Measurements from ENCODE around the gene RMDN3.
A peak's percentile ranks its signal among the peaks of the same experiment; 100 is the strongest.

Gene RMDN3

DNA sequence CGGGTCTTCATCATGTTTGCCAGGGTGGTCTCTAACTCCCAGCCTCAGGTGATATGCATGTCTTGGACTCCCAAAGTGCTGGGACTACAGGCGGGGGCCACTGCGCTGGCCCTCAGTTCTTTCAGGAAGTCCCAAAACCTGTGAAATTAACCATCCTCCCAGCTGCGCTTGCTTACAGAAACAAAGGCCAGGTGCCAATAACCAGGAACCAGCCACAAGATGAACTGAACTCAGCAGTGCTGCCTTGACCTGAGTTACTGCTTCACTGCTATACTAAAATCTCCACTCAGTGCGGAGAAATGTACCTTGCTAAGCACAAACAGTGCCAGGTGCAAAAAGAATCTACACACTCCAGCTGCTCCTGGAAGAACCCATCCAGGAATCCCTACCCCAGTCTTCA, 4.9 kb upstream of the RMDN3 start:
- DNase-seq (ENCODE audit: low spot score): no peak
- no peak for ATAC-seq (ENCODE audit: low read depth)
- Histone ChIP-seq H3K4me3 (ENCODE audit: severe bottlenecking) (no peak overlapping the region), H3K9me3 (ENCODE audit: severe bottlenecking) (no peaks in the 10 kb centered on the region), H3K4me1 (ENCODE audit: insufficient read depth, poor library complexity, severe bottlenecking) (peaks cover 21% of the 10 kb centered on the region), H3K36me3 (ENCODE audit: low read depth) (no peaks in the 10 kb centered on the region), H3K27me3 (ENCODE audit: insufficient read depth, poor library complexity, severe bottlenecking) (no peaks in the 10 kb centered on the region), H3K27ac (ENCODE audit: poor library complexity, severe bottlenecking) (no peak overlapping the region)
- TF ChIP-seq, protein P1, sequence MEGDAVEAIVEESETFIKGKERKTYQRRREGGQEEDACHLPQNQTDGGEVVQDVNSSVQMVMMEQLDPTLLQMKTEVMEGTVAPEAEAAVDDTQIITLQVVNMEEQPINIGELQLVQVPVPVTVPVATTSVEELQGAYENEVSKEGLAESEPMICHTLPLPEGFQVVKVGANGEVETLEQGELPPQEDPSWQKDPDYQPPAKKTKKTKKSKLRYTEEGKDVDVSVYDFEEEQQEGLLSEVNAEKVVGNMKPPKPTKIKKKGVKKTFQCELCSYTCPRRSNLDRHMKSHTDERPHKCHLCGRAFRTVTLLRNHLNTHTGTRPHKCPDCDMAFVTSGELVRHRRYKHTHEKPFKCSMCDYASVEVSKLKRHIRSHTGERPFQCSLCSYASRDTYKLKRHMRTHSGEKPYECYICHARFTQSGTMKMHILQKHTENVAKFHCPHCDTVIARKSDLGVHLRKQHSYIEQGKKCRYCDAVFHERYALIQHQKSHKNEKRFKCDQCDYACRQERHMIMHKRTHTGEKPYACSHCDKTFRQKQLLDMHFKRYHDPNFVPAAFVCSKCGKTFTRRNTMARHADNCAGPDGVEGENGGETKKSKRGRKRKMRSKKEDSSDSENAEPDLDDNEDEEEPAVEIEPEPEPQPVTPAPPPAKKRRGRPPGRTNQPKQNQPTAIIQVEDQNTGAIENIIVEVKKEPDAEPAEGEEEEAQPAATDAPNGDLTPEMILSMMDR (IDR thresholded peaks at IDR 0.05; ENCODE audit: poor library complexity, severe bottlenecking): no peak

DNA sequence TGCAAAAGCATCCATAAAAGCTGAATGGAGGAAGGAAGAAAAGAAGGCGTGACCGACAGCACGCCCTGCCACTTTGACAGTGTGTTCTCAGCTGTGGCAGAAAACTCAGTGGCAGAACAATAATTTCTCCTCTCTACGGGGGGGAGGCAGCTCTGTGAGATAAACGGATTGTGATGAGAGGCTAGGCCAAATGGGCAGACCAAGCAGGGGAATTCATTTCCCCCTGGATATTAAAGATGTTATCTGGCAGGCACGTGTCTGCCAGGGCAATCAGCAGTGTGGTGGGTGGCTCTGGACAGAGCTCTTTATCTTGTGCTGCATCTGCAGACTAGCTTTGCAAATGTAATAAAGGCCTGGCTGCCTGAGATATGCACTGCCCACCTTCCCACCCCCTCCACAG, 1.9 kb upstream of the RMDN3 start:
- H3K4me1 ChIP-seq (ENCODE audit: insufficient read depth, poor library complexity, severe bottlenecking): peaks cover 5% of the 10 kb centered on the region
- H3K4me3 ChIP-seq (ENCODE audit: severe bottlenecking): no peak overlapping the region
- no peak overlapping the region for H3K27ac ChIP-seq (ENCODE audit: poor library complexity, severe bottlenecking)
- peaks cover 13% of the 10 kb centered on the region for H3K36me3 ChIP-seq (ENCODE audit: low read depth)
- H3K27me3 ChIP-seq (ENCODE audit: insufficient read depth, poor library complexity, severe bottlenecking): no peaks in the 10 kb centered on the region
- H3K9me3 ChIP-seq (ENCODE audit: severe bottlenecking): no peaks in the 10 kb centered on the region
- TF ChIP-seq, protein P1 (IDR thresholded peaks at IDR 0.05; ENCODE audit: poor library complexity, severe bottlenecking): no peak
- DNase-seq (ENCODE audit: low spot score): no peak
- no peak for ATAC-seq (ENCODE audit: low read depth)

DNA sequence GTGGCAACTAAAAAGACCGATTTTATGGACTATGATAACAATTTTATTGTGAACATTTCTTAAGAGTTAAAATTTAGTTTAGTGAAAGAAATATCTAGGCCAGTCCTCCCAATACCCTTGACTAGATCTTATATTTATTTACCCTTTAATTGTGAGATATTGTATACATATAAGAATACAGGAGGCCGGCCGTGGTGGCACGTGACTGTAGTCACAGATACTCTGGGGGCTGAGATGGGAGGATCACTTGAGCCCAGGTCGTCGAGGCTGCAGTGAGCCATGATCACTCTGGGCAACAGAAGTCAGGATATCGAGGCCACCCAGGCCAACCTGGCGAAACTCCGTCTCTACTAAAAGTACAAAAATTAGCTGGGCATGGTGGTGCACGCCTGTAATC, 756 bp upstream of the RMDN3 start:
- peaks cover 5% of the 10 kb centered on the region for H3K4me1 ChIP-seq (ENCODE audit: insufficient read depth, poor library complexity, severe bottlenecking)
- H3K27me3 ChIP-seq (ENCODE audit: insufficient read depth, poor library complexity, severe bottlenecking): no peaks in the 10 kb centered on the region
- H3K4me3 ChIP-seq (ENCODE audit: severe bottlenecking): peak overlapping the region; percentile 69
- peaks cover 24% of the 10 kb centered on the region for H3K36me3 ChIP-seq (ENCODE audit: low read depth)
- TF ChIP-seq, protein P1 (IDR thresholded peaks at IDR 0.05; ENCODE audit: poor library complexity, severe bottlenecking): no peak
- DNase-seq (ENCODE audit: low spot score) (no peak), ATAC-seq (ENCODE audit: low read depth) (no peak)
- peak overlapping the region; percentile 53 for H3K27ac ChIP-seq (ENCODE audit: poor library complexity, severe bottlenecking)
- no peaks in the 10 kb centered on the region for H3K9me3 ChIP-seq (ENCODE audit: severe bottlenecking)

DNA sequence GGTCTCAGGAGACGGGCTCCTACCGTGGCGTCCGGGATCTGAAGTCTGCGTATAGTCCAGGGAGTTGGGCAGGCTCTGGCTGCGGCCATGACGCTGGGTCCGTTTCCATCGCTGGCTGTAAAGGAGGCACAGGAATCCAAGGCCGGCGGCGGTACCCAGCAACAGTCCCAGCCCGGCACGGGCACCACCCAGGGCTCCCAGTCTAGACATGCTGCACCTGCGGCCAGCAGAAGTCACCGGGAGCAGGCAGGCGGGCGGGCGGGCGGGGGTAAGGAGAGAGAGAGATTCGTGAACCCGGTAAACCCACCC, 526 bp downstream of the RMDN3 start:
- DNase-seq (ENCODE audit: low spot score) (no peak), ATAC-seq (ENCODE audit: low read depth) (peak; percentile 43)
- Histone ChIP-seq H3K27ac (ENCODE audit: poor library complexity, severe bottlenecking) (peak overlapping the region; percentile 53), H3K4me1 (ENCODE audit: insufficient read depth, poor library complexity, severe bottlenecking) (peaks cover 5% of the 10 kb centered on the region), H3K4me3 (ENCODE audit: severe bottlenecking) (peak overlapping the region; percentile 69), H3K9me3 (ENCODE audit: severe bottlenecking) (no peaks in the 10 kb centered on the region), H3K27me3 (ENCODE audit: insufficient read depth, poor library complexity, severe bottlenecking) (no peaks in the 10 kb centered on the region), H3K36me3 (ENCODE audit: low read depth) (peaks cover 33% of the 10 kb centered on the region)
- TF ChIP-seq, protein P1 (IDR thresholded peaks at IDR 0.05; ENCODE audit: poor library complexity, severe bottlenecking): no peak

DNA sequence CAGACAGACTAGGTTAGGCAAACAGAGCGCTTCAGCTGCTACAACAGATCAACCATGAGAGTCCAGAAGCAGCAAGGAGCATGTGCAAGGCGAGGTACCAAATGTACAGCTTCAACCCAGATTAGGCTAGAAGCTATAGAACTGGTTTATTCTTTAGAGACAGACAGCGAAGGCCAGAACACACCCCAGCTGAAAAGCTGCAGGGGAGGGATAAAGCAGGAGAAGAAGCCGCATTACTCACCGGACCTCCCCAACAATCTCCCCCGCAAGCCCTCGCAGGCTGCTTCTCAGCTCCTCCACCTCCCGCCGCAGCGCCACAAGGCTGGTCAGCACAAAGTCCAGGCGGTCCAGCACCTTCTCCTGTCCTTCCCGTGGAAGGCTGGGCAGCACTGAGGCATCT, 3.3 kb downstream of the RMDN3 start:
- no peak overlapping the region for H3K4me3 ChIP-seq (ENCODE audit: severe bottlenecking)
- TF ChIP-seq, protein P1 (IDR thresholded peaks at IDR 0.05; ENCODE audit: poor library complexity, severe bottlenecking): no peak
- H3K27me3 ChIP-seq (ENCODE audit: insufficient read depth, poor library complexity, severe bottlenecking): no peaks in the 10 kb centered on the region
- peaks cover 5% of the 10 kb centered on the region for H3K4me1 ChIP-seq (ENCODE audit: insufficient read depth, poor library complexity, severe bottlenecking)
- H3K36me3 ChIP-seq (ENCODE audit: low read depth): peaks cover 50% of the 10 kb centered on the region
- ATAC-seq (ENCODE audit: low read depth) (no peak), DNase-seq (ENCODE audit: low spot score) (no peak)
- no peak overlapping the region for H3K27ac ChIP-seq (ENCODE audit: poor library complexity, severe bottlenecking)
- no peaks in the 10 kb centered on the region for H3K9me3 ChIP-seq (ENCODE audit: severe bottlenecking)

All from RWPE2 (cell line).